ENCODE measurements around the gene CFAP77. TPM values are rescaled to one million over a fixed set of nuclear protein-coding genes. Genes with fewer than 3 reads are reported as not detected.
"Not testable (repeated sequence)": the region's sequence is repeated elsewhere in the genome, so short reads cannot be mapped to it uniquely, and the experiment has no call there.

Gene CFAP77
- total RNA-seq, 1 donor from 2014 or later = not detected

DNA sequence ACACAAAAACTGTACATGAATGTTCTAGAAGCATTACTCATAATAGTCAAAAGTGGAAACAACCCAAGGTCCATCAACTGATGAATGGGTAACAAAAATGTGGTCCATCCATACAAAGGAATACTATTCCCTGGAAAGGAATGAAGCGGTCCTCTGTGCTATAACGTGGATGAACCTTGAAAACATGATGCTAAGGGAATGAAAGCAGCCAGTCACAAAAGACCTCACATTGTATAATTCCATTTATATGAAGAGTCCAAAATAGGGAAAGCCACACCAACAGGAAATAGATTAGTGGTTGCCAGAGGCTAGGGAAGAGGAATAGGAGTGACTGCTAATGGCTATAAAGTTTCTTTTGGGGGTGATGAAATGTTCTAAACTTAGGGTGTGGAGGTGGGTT, 149.7 kb downstream of the CFAP77 start:
- no peaks in the 10 kb centered on the region for H3K27me3 ChIP-seq
- no peak overlapping the region for H3K4me3 ChIP-seq
- no peak for DNase-seq (ENCODE audit: extremely low spot score in 2 of 2)
- no peaks in the 10 kb centered on the region for H3K9me3 ChIP-seq
- TF ChIP-seq POLR2A (IDR thresholded peaks at IDR 0.05) (no peak), POLR2AphosphoS5 (IDR thresholded peaks at IDR 0.05; ENCODE audit: insufficient read depth in 1 of 2, low read depth in 1 of 2) (no peak)
- TF ChIP-seq, protein P1, sequence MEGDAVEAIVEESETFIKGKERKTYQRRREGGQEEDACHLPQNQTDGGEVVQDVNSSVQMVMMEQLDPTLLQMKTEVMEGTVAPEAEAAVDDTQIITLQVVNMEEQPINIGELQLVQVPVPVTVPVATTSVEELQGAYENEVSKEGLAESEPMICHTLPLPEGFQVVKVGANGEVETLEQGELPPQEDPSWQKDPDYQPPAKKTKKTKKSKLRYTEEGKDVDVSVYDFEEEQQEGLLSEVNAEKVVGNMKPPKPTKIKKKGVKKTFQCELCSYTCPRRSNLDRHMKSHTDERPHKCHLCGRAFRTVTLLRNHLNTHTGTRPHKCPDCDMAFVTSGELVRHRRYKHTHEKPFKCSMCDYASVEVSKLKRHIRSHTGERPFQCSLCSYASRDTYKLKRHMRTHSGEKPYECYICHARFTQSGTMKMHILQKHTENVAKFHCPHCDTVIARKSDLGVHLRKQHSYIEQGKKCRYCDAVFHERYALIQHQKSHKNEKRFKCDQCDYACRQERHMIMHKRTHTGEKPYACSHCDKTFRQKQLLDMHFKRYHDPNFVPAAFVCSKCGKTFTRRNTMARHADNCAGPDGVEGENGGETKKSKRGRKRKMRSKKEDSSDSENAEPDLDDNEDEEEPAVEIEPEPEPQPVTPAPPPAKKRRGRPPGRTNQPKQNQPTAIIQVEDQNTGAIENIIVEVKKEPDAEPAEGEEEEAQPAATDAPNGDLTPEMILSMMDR (IDR thresholded peaks at IDR 0.05) = no peak
- no peaks in the 10 kb centered on the region for H3K4me1 ChIP-seq
- H3K36me3 ChIP-seq = no peaks in the 10 kb centered on the region
- intact Hi-C loops (cut with DNase I) = no loop called here
- no peak overlapping the region for H3K27ac ChIP-seq

DNA sequence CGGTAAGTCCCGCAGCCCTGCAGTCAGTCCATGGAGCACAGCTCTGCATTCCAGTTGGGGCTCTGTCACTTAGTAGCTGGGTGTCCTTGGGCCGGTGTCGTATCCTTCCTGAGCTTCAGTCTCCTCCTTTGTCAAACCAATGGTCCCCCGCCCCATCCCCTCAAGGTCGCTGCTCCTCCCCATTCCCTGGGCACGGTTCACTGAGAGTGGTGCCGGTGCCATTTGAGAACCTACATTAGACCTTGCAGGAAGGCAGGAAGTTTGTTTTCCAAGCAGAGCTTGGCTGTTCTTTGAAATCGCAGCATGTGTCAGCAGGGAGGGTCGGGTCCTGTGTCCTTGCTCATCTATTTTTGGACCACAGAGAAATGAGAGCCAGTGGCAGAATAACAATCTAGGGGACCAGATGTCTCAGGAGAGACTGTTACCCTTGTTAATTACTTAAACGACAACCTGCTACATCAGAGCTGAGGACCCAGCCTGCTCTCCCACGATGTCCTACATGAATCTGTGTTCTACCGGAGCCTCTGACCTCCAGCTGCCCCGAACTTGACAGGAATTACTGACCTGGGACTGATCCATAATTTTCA, 150.7 kb downstream of the CFAP77 start:
- no peaks in the 10 kb centered on the region for H3K4me1 ChIP-seq
- no peak overlapping the region for H3K27ac ChIP-seq
- no peaks in the 10 kb centered on the region for H3K36me3 ChIP-seq
- no peaks in the 10 kb centered on the region for H3K9me3 ChIP-seq
- no peak for DNase-seq (ENCODE audit: extremely low spot score in 2 of 2)
- H3K4me3 ChIP-seq = no peak overlapping the region
- H3K27me3 ChIP-seq = no peaks in the 10 kb centered on the region
- TF ChIP-seq, protein P1 (IDR thresholded peaks at IDR 0.05) = no peak
- TF ChIP-seq POLR2A (IDR thresholded peaks at IDR 0.05) = no peak
- no peak for TF ChIP-seq POLR2AphosphoS5 (IDR thresholded peaks at IDR 0.05; ENCODE audit: insufficient read depth in 1 of 2, low read depth in 1 of 2)
- intact Hi-C loops (cut with DNase I) = no loop called here

DNA sequence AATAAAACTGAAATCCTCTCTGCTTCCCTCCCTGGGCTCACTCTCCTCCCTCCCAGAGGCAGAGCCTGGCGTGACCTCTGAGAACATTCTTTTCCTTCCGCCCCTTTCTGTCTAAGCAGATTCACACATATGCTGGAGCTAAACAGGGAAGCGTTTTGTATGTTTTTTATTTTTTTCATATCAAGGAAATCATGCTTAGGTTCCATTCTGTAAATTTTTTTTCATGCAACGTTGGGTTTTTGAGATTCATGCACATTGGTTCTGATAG, 152.2 kb downstream of the CFAP77 start:
- no peak overlapping the region for H3K27ac ChIP-seq
- TF ChIP-seq, protein P1 (IDR thresholded peaks at IDR 0.05) = no peak
- no peak for TF ChIP-seq POLR2AphosphoS5 (IDR thresholded peaks at IDR 0.05; ENCODE audit: insufficient read depth in 1 of 2, low read depth in 1 of 2)
- TF ChIP-seq POLR2A (IDR thresholded peaks at IDR 0.05) = no peak
- no peaks in the 10 kb centered on the region for H3K9me3 ChIP-seq
- intact Hi-C loops (cut with DNase I) = no loop called here
- H3K4me1 ChIP-seq = no peaks in the 10 kb centered on the region
- no peak overlapping the region for H3K4me3 ChIP-seq
- no peaks in the 10 kb centered on the region for H3K27me3 ChIP-seq
- DNase-seq (ENCODE audit: extremely low spot score in 2 of 2) = no peak
- no peaks in the 10 kb centered on the region for H3K36me3 ChIP-seq

DNA sequence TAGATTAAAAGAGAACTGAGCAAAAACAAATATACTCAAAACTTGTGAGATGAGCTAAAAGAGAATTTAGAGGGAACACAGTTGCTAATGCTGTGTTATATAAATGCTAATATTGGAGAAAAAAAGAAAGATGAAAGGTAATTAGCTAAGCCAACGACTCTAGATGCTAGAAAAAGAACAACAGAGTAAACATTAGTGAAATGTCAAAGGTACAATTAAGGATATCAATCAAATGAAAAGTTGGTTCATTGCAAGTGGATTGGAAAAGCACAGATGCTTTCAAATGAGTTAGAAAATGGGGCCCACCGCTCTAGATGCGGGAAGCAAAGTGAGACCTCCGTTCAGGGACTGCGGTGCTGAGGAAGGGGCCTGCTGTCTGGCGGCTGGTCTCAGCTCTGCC, 154.5 kb downstream of the CFAP77 start:
- DNase-seq (ENCODE audit: extremely low spot score in 2 of 2) = no peak
- no peak overlapping the region for H3K27ac ChIP-seq
- TF ChIP-seq POLR2AphosphoS5 (IDR thresholded peaks at IDR 0.05; ENCODE audit: insufficient read depth in 1 of 2, low read depth in 1 of 2) = no peak
- no peak for TF ChIP-seq POLR2A (IDR thresholded peaks at IDR 0.05)
- TF ChIP-seq, protein P1 (IDR thresholded peaks at IDR 0.05) = no peak
- H3K4me3 ChIP-seq = no peak overlapping the region
- no peaks in the 10 kb centered on the region for H3K9me3 ChIP-seq
- no peaks in the 10 kb centered on the region for H3K4me1 ChIP-seq
- no peaks in the 10 kb centered on the region for H3K27me3 ChIP-seq
- H3K36me3 ChIP-seq = no peaks in the 10 kb centered on the region
- intact Hi-C loops (cut with DNase I) = no loop called here

DNA sequence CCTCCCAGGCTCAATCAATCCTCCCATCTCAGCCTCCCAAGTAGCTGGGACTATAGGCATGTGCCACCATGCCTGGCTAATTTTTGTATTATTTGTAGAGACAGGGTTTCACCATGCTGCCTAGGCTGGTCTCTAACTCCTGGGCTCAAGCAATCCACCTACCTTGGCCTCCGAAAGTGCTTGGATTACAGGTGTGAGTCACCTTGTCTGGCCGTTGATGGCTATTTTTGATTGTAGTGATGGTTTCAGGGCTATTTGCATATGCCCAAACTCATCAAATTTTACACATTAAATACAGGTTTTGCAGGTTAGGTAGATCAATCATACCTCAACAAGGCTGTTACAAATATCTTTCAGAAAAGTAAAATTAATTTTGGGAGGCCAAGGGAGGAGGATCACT, 158.8 kb downstream of the CFAP77 start:
- DNase-seq (ENCODE audit: extremely low spot score in 2 of 2); H3K9me3 ChIP-seq; H3K4me1 ChIP-seq; H3K4me3 ChIP-seq; H3K36me3 ChIP-seq; H3K27me3 ChIP-seq; H3K27ac ChIP-seq; intact Hi-C loops (cut with DNase I): not testable (repeated sequence)
